Uterus (tissue), 2 donors: ENCODE results near the gene SMC6.

Experiments
- CTCF ChIP-seq, 4 experiments: fragments of 200-600 bp in 2 of 4; fragments of 450-650 bp in 2 of 4; sonication (generic) in 2 of 4; IDR thresholded peaks; one replicate each; pipeline ENCODE4 v1.5.1; 2016 to 2019; ENCODE audit warnings: antibody characterized with exemption in 4 of 4, mild to moderate bottlenecking in 2 of 4, moderate library complexity in 1 of 4
- POLR2A ChIP-seq, 2 donors: fragments of 450-650 bp; IDR thresholded peaks; one replicate each; pipeline ENCODE4 v1.6.1; 2016; ENCODE audit warnings: antibody characterized with exemption in 2 of 2, mild to moderate bottlenecking in 1 of 2, moderate library complexity in 1 of 2

DNA sequence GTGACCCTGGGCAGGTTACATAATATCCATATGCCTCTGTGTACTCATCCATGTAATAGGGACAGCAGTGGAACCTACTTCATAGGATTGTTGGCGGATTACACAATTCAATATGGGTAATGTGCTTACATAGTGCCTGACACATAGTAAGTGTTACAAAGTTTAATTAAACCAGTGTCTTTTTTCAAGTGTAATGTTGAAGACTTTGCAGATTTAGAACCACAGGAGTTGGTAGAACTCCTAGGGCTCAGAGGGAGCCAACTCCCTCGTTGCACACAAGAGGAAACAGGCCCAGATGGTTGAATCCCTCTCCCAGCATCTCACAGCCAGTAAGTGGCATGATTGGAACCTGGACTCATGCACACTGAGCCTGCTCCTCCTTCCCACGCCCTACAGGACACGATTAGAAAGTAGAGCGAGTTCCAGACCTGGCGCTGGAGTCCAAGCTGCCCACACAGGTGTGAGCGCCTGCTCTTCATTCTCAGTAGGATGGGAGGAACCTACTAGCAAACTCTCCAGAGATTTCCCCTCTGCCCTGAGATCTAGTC, 115.3 kb downstream of the SMC6 start:
- TF ChIP-seq CTCF (IDR thresholded peaks at IDR 0.05), result no peak
- no peak for TF ChIP-seq POLR2A (IDR thresholded peaks at IDR 0.05)
